HepG2 (cell line): Measurements from ENCODE around the gene ZNF101. TPM values are rescaled to one million over a fixed set of nuclear protein-coding genes. Genes with fewer than 3 reads are reported as not detected.
A peak's percentile ranks its signal among the peaks of the same experiment; 100 is the strongest.

Source experiments
- ARID2 ChIP-seq: sonication (generic); formaldehyde crosslinking; IDR thresholded peaks from 2 replicates; pipeline ENCODE4 v1.8.1; 2022; ENCODE audit warnings: mild to moderate bottlenecking, missing genetic modification reagents, borderline replicate concordance
- ARID5B ChIP-seq: IDR thresholded peaks from 2 replicates; pipeline ENCODE4 v1.4.0; 2020; ENCODE audit warnings: mild to moderate bottlenecking, missing genetic modification reagents
- BHLHE40 ChIP-seq: IDR thresholded peaks from 2 replicates; pipeline ENCODE4 v1.6.1; 2011; ENCODE audit warnings: low read length, improper control_type of control experiment
- HDAC6 ChIP-seq: fragments of 200-600 bp; sonication (generic); IDR thresholded peaks from 2 replicates; pipeline ENCODE4 v1.7.0; 2017; ENCODE audit warnings: mild to moderate bottlenecking, antibody characterized with exemption, low read length, low read depth
- HNF1A ChIP-seq, 2 experiments: sonication (generic) in 1 of 2; formaldehyde crosslinking in 1 of 2; IDR thresholded peaks; 2 replicates each; pipeline versions ENCODE4 v1.4.0 to v1.6.1; 2016 to 2020; ENCODE audit warnings: borderline replicate concordance in 1 of 2, low read depth in 1 of 2, mild to moderate bottlenecking in 1 of 2, missing genetic modification reagents in 1 of 2
- ISX ChIP-seq: sonication (generic); formaldehyde crosslinking; conservative IDR thresholded peaks from 2 replicates; pipeline ENCODE4 v1.5.0; 2020; ENCODE audit warnings: missing genetic modification reagents
- KAT7 ChIP-seq: IDR thresholded peaks from 2 replicates; pipeline ENCODE4 v1.6.1; 2018; ENCODE audit warnings: borderline replicate concordance, missing compliant biosample characterization
- LBX2 ChIP-seq: sonication (generic); formaldehyde crosslinking; IDR thresholded peaks from 2 replicates; pipeline ENCODE4 v1.5.0; 2020; ENCODE audit warnings: missing genetic modification reagents, mild to moderate bottlenecking, borderline replicate concordance
- MEIS2 ChIP-seq: sonication (generic); formaldehyde crosslinking; IDR thresholded peaks from 2 replicates; pipeline ENCODE4 v1.9.0; 2021; ENCODE audit warnings: mild to moderate bottlenecking, missing genetic modification reagents
- TFDP2 ChIP-seq: sonication (generic); formaldehyde crosslinking; IDR thresholded peaks from 2 replicates; pipeline ENCODE4 v1.4.0; 2020; ENCODE audit warnings: missing genetic modification reagents
- ZBTB42 ChIP-seq: sonication (generic); formaldehyde crosslinking; IDR thresholded peaks from 2 replicates; pipeline ENCODE4 v1.5.0; 2020; ENCODE audit warnings: mild to moderate bottlenecking, missing genetic modification reagents
- ZNF143 ChIP-seq: sonication (generic); formaldehyde crosslinking; IDR thresholded peaks from 2 replicates; pipeline ENCODE4 v1.4.0; 2020; ENCODE audit warnings: missing genetic modification reagents
- ZNF446 ChIP-seq: sonication (generic); formaldehyde crosslinking; IDR thresholded peaks from 2 replicates; pipeline ENCODE4 v1.5.0; 2020; ENCODE audit warnings: mild to moderate bottlenecking, missing genetic modification reagents
- ZNF674 ChIP-seq: sonication (generic); formaldehyde crosslinking; IDR thresholded peaks from 2 replicates; pipeline ENCODE4 v1.5.0; 2020; ENCODE audit warnings: low read depth, mild to moderate bottlenecking, missing genetic modification reagents
- ZNF784 ChIP-seq: sonication (generic); formaldehyde crosslinking; IDR thresholded peaks from 2 replicates; pipeline ENCODE4 v1.5.1; 2020; ENCODE audit warnings: missing genetic modification reagents, mild to moderate bottlenecking, borderline replicate concordance
- ZNF878 ChIP-seq: sonication (generic); formaldehyde crosslinking; IDR thresholded peaks from 2 replicates; pipeline ENCODE4 v1.8.1; 2023; ENCODE audit warnings: mild to moderate bottlenecking, missing genetic modification reagents, moderate library complexity
- polyA plus RNA-seq, 8 experiments: library from polyadenylated mRNA; depleted of rRNA in 3 of 8; stranded (reverse) in 7 of 8; unstranded in 1 of 8; fragments of >200 nt; fragmentation: Illumina TruSeq in 4 of 8; extraction: Trizol in 4 of 8; gene quantifications; 2 replicates each; pipeline versions ENCODE4 v1.2.1 to v1.2.3, GENCODE V29; 2011 to 2016; ENCODE audit warnings: low read depth in 4 of 8, missing spikeins in 1 of 8, mixed read lengths in 1 of 8; ENCODE audit not compliant: insufficient read depth in 1 of 8
- total RNA-seq, 5 experiments: library from RNA; depleted of rRNA; stranded (reverse); fragments of >200 nt; fragmentation: Illumina TruSeq; extraction: Trizol; gene quantifications; 2 replicates each; pipeline ENCODE4 v1.2.3, GENCODE V29; 2016; ENCODE audit warnings: low read depth in 1 of 5

The ZNF101 gene
- total and polyA plus RNA-seq, 2 of the 13 experiments (the other 11 are each of a cell fraction or from before 2014, with no cell fraction given) = 12.9 to 28.9 TPM

GRCh38 chr19:19732579-19733501 lies 64.2 kb downstream of the ZNF101 start, which contains the start of gene ZNF14 (continued):
- peak; percentile 41; the same call in 1 of the 2 replicates for TF ChIP-seq TFDP2
- no peak for TF ChIP-seq HNF1A (IDR thresholded peaks at IDR 0.05; ENCODE audit: low read depth)
- TF ChIP-seq HNF1A (CRISPR knock-in tag; IDR thresholded peaks at IDR 0.05; ENCODE audit: borderline replicate concordance) = no peak
- no peak for TF ChIP-seq ZBTB42 (CRISPR knock-in tag)
- TF ChIP-seq ARID2 (CRISPR knock-in tag) = no peak
- TF ChIP-seq ISX (CRISPR knock-in tag) = no peak
- TF ChIP-seq HDAC6 = no peak
- no peak for TF ChIP-seq BHLHE40
- TF ChIP-seq ZNF878 (CRISPR knock-in tag) = no peak
- TF ChIP-seq ZNF784 (CRISPR knock-in tag) = 0 out of 2 replicates have a peak, but pooled peaks have one; percentile 15
- TF ChIP-seq ZNF143 (CRISPR knock-in tag) = no peak; the same call in 1 of the 2 replicates
- TF ChIP-seq MEIS2 (CRISPR knock-in tag) = no peak; the same call in 1 of the 2 replicates
- TF ChIP-seq KAT7 (CRISPR knock-in tag) = peak; percentile 62; the same call in 1 of the 2 replicates
- no peak for TF ChIP-seq LBX2 (CRISPR knock-in tag)
- peak; percentile 64; the same call in 1 of the 2 replicates for TF ChIP-seq ZNF446 (CRISPR knock-in tag)
- 0 out of 2 replicates have a peak, but pooled peaks have one; percentile 10 for TF ChIP-seq ARID5B (CRISPR knock-in tag)
- no peak for TF ChIP-seq ZNF674 (CRISPR knock-in tag)
